GM12878 (cell line): Measurements from ENCODE around the gene PSMA7. TPM values are rescaled to one million over a fixed set of nuclear protein-coding genes. Genes with fewer than 3 reads are reported as not detected.
A peak's percentile ranks its signal among the peaks of the same experiment; 100 is the strongest.

Experiments
- ATAC-seq: fragments of 200-7000 bp; cut with Tn5 transposase; 3 replicates; pipeline ENCODE4 v1.9.1; 2020; ENCODE audit warnings: mild to moderate bottlenecking, moderate library complexity
- BruUV-seq: library from RNA; stranded (reverse); fragments of 400-500 nt; replicated peaks from 2 replicates; lab custom pipeline; 2021; lab: Mats Ljungman, UMichigan
- CTCF ChIA-PET: fragments of 300-600 bp; sonication (Branson Sonifier 250); formaldehyde crosslinking; extraction: SDS; loops from one replicate; lab custom pipeline; 2021; ENCODE audit warnings: inconsistent platforms; lab: Yijun Ruan, JAX
- POLR2A ChIA-PET: fragments of 350-600 bp; formaldehyde crosslinking; extraction: SDS; loops from one replicate; lab custom pipeline; 2021; ENCODE audit warnings: inconsistent platforms; lab: Charles Lee
- RAD21 ChIA-PET: fragments of 300-600 bp; sonication (Branson Sonifier 250); formaldehyde crosslinking; loops from one replicate; lab custom pipeline; 2023; ENCODE audit warnings: antibody characterized with exemption; ENCODE audit not compliant: unreplicated experiment; lab: Charles Lee
- SMC1A ChIA-PET: fragments of 300-600 bp; sonication (Branson Sonifier 250); formaldehyde crosslinking; loops from one replicate; lab custom pipeline; 2023; ENCODE audit not compliant: unreplicated experiment, uncharacterized antibody; lab: Charles Lee
- DNase-seq: peaks from one replicate; pipeline ENCODE4 v3.0.0-alpha.2; 2011; ENCODE audit warnings: low read depth, low spot score
- FAIRE-seq: peaks from 3 replicates; lab custom pipeline; 2011; peaks lifted over from hg19 to GRCh38; lab: Jason Lieb, UNC
- H2AFZ ChIP-seq: 2 replicates; pipeline ENCODE4 v1.6.0; 2011; ENCODE audit warnings: low read depth, low read length, control low read depth; ENCODE audit not compliant: control insufficient read depth
- H3K27ac ChIP-seq: 2 replicates; pipeline ENCODE4 v1.5.1; 2011; ENCODE audit warnings: control low read depth; ENCODE audit not compliant: control insufficient read depth, insufficient read depth
- H3K27me3 ChIP-seq, 2 experiments: replicated peaks in 1 of 2; 2 replicates each; pipeline versions ENCODE4 v1.6.0 to v1.6.1; 2011; ENCODE audit warnings: low read length in 1 of 2; ENCODE audit not compliant: control insufficient read depth in 2 of 2, insufficient read depth in 2 of 2
- H3K36me3 ChIP-seq, 2 experiments: 2 replicates each; pipeline ENCODE4 v1.5.1; 2011; ENCODE audit warnings: low read length in 1 of 2; ENCODE audit not compliant: control insufficient read depth in 2 of 2, insufficient read depth in 2 of 2
- H3K4me1 ChIP-seq: 2 replicates; pipeline ENCODE4 v1.6.1; 2011; ENCODE audit warnings: mild to moderate bottlenecking, low read length, moderate library complexity, mixed read lengths; ENCODE audit not compliant: control insufficient read depth, insufficient read depth
- H3K4me2 ChIP-seq: 2 replicates; pipeline ENCODE4 v1.6.0; 2011; ENCODE audit warnings: control low read depth; ENCODE audit not compliant: control insufficient read depth, insufficient read depth
- H3K4me3 ChIP-seq: fragments of 200-600 bp; sonication (generic); 2 replicates; pipeline ENCODE4 v1.5.1; 2016
- H3K79me2 ChIP-seq: 2 replicates; pipeline ENCODE4 v1.6.0; 2011; ENCODE audit warnings: low read length; ENCODE audit not compliant: control insufficient read depth, insufficient read depth
- H3K9ac ChIP-seq: 2 replicates; pipeline ENCODE4 v1.8.0; 2011; ENCODE audit warnings: low read length, control low read depth, mixed read lengths; ENCODE audit not compliant: control insufficient read depth, insufficient read depth
- H3K9me3 ChIP-seq: replicated peaks from 3 replicates; pipeline ENCODE4 v1.5.1; 2011; ENCODE audit warnings: mild to moderate bottlenecking, low read length; ENCODE audit not compliant: control insufficient read depth, insufficient read depth
- H4K20me1 ChIP-seq: 2 replicates; pipeline ENCODE4 v1.6.0; 2011; ENCODE audit not compliant: control insufficient read depth, insufficient read depth
- BRCA1 ChIP-seq: IDR thresholded peaks from 2 replicates; pipeline ENCODE4 v1.6.1; 2011; ENCODE audit warnings: low read depth, low read length, improper control_type of control experiment
- MAX ChIP-seq: IDR thresholded peaks from 2 replicates; pipeline ENCODE4 v1.6.1; 2012; ENCODE audit warnings: low read depth, low read length, improper control_type of control experiment
- MXI1 ChIP-seq: fragments of 150-350 bp; IDR thresholded peaks from 2 replicates; pipeline ENCODE4 v1.6.1; 2011; ENCODE audit warnings: low read depth, mild to moderate bottlenecking, inconsistent platforms, low read length, improper control_type of control experiment
- SMC3 ChIP-seq: IDR thresholded peaks from 2 replicates; pipeline ENCODE4 v1.6.1; 2011; ENCODE audit warnings: low read length, improper control_type of control experiment, borderline replicate concordance
- YY1 ChIP-seq: IDR thresholded peaks from 2 replicates; pipeline ENCODE4 v1.6.1; 2011; ENCODE audit warnings: low read depth, mild to moderate bottlenecking, low read length
- ZBTB40 ChIP-seq: fragments of 450-650 bp; IDR thresholded peaks from 2 replicates; pipeline ENCODE4 v1.6.1; 2016; ENCODE audit warnings: mild to moderate bottlenecking, moderate library complexity, borderline replicate concordance
- WGBS: methylation state at CpG from one replicate; pipeline ENCODE4 v1.1.6; 2016; ENCODE audit warnings: low lambda C conversion rate; ENCODE audit not compliant: insufficient replicate concordance, insufficient coverage; ENCODE audit errors: missing lambda C conversion rate; 5-methylcytosine and 5-hydroxymethylcytosine counted together
- in situ Hi-C: fragments of 300-500 bp; cut with MboI; formaldehyde crosslinking; loops from 9 replicates; pipeline ENCODE4 v1.14.3; 2018; ENCODE audit warnings: mixed read lengths
- intact Hi-C: fragments of 100-400 bp; cut with micrococcal nuclease; formaldehyde crosslinking; loops from one replicate; pipeline ENCODE4 v1.14.2; 2022; ENCODE audit not compliant: unreplicated experiment
- polyA plus RNA-seq, 11 experiments: library from polyadenylated mRNA; depleted of rRNA in 4 of 11; unstranded in 6 of 11; stranded (reverse) in 5 of 11; fragments of >200 nt; fragmentation: Nextera tagmentation in 4 of 11; fragmentation: Illumina TruSeq in 1 of 11; extraction: Ambion mirVana in 4 of 11; extraction: Trizol in 1 of 11; gene quantifications; 1 replicate in 1 of 11; 2 replicates in 10 of 11; pipeline versions ENCODE4 v1.2.1 to v1.2.3, GENCODE V29; 2011 to 2016; ENCODE audit warnings: inconsistent platforms in 2 of 11, missing spikeins in 2 of 11, low read depth in 1 of 11
- total RNA-seq, 4 experiments: library from RNA; depleted of rRNA in 3 of 4; stranded (reverse); fragments of >200 nt in 3 of 4; fragmentation: Illumina TruSeq in 1 of 4; extraction: Trizol in 1 of 4; gene quantifications; 2 replicates each; pipeline versions ENCODE4 v1.2.1 to v1.2.3, GENCODE V29; 2013 to 2021
- TF ChIP-seq, protein P1 (sequence below), 3 experiments: IDR thresholded peaks in 2 of 3; conservative IDR thresholded peaks in 1 of 3; 2 replicates each; pipeline ENCODE4 v1.5.1; 2011; ENCODE audit warnings: low read depth in 3 of 3, low read length in 3 of 3, mild to moderate bottlenecking in 3 of 3, control low read depth in 2 of 3, moderate library complexity in 2 of 3, inconsistent platforms in 1 of 3, mixed read lengths in 1 of 3; ENCODE audit not compliant: control insufficient read depth in 2 of 3, insufficient read depth in 1 of 3; ENCODE audit errors: extremely low read depth in 1 of 3

PSMA7 gene
- total and polyA plus RNA-seq, 10 of the 15 experiments (the other 5 are each of a cell fraction or from before 2014, with no cell fraction given) = 216 to 857 (median 368) TPM

DNA sequence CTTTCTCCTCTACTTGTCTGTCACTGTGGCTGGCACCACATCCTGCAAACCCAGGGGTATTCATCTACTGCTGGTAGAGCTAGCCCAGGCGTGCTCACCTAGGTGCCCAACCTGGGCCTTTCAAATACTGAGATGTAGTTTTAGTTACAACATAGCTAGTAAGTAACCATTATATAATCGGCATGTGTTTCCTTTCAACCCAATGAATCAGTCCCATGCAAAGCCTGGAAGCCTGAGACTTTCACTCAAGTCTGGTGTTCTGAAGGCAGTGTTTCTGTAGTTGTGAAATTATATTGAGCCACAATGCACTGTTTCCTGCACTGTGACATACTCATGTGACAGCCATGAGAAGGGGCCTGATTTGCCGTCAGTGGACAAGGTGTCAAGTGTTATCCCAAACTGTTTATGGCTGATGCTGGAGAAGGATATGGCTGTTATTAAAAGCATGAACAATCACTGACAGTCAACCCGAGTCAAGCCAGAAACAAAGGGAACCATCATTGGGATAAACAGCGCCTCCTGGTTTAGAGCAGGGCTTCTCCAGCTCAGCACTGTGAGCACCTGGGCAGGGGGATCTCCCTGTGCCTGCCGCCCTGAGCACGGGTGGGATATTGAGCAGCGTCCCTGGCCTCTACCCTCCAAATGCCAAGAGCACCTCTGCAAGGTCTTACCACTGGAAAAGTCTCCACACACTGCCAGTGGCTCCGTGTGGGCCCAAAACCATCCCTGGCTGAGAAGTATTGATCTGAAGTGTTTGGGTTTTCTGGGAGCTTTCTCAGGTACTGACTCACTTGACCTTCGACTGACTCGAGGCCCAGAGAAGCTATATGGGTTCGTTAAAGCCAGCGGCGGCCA lies 1.6 kb downstream of the PSMA7 start:
- H3K4me2 ChIP-seq = peak overlapping the region; percentile 95
- DNase-seq = no peak
- H3K36me3 ChIP-seq = peaks cover 25 to 37% of the 10 kb centered on the region in 2 experiments
- ChIA-PET POLR2A (interaction anchor here (0.6 to 1.7 kb wide), 5 partner anchors 14 to 51 kb away, joined by 3 to 8 read pairs (median 4); no protein-coding TSS in a partner anchor), CTCF (interaction anchor here (0.9 to 1.8 kb wide), 7 partner anchors 9 to 133 kb away, joined by 3 to 26 read pairs (median 5); partner anchors contain the start of gene LSM14B), RAD21 (interaction anchor here (0.8 to 1.9 kb wide), 3 partner anchors 20 to 131 kb away, joined by 3 to 16 read pairs (median 7); partner anchors contain the start of gene LSM14B), SMC1A (interaction anchor here (0.5 to 2.0 kb wide), 5 partner anchors 14 to 1488 kb away, joined by 4 to 14 read pairs (median 6); no protein-coding TSS in a partner anchor)
- H4K20me1 ChIP-seq = peaks cover 16% of the 10 kb centered on the region
- peak overlapping the region; percentile 93 for H3K4me3 ChIP-seq
- intact Hi-C loops (loop anchor here (2.0 to 5.0 kb wide), 2 partner anchors 19 to 79 kb away; partner anchors contain the start of gene LSM14B), in situ Hi-C loops (no loop called here)
- H3K27me3 ChIP-seq = no peaks in the 10 kb centered on the region
- peak overlapping the region; percentile 90 for H3K9ac ChIP-seq
- H3K27ac ChIP-seq = peak overlapping the region; percentile 80
- FAIRE-seq = peak; percentile 78
- no TSS peak for BruUV-seq
- 10% methylated on average over 14 of the region's 14 CpGs for WGBS
- peak; percentile 44 for ATAC-seq
- no peak overlapping the region for H2AFZ ChIP-seq
- H3K9me3 ChIP-seq = no peaks in the 10 kb centered on the region
- peaks cover 71% of the 10 kb centered on the region for H3K79me2 ChIP-seq
- peaks cover 12% of the 10 kb centered on the region for H3K4me1 ChIP-seq
- TF ChIP-seq YY1 (0 out of 2 replicates have a peak, but pooled peaks have one; percentile 28), ZBTB40 (no peak), MAX (peak; percentile 19; the same call in 1 of the 2 replicates), MXI1 (0 out of 2 replicates have a peak, but pooled peaks have one; percentile 49), BRCA1 (no peak), SMC3 (peak; percentile 30; the same call in 1 of the 2 replicates)
- TF ChIP-seq, protein P1, sequence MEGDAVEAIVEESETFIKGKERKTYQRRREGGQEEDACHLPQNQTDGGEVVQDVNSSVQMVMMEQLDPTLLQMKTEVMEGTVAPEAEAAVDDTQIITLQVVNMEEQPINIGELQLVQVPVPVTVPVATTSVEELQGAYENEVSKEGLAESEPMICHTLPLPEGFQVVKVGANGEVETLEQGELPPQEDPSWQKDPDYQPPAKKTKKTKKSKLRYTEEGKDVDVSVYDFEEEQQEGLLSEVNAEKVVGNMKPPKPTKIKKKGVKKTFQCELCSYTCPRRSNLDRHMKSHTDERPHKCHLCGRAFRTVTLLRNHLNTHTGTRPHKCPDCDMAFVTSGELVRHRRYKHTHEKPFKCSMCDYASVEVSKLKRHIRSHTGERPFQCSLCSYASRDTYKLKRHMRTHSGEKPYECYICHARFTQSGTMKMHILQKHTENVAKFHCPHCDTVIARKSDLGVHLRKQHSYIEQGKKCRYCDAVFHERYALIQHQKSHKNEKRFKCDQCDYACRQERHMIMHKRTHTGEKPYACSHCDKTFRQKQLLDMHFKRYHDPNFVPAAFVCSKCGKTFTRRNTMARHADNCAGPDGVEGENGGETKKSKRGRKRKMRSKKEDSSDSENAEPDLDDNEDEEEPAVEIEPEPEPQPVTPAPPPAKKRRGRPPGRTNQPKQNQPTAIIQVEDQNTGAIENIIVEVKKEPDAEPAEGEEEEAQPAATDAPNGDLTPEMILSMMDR (IDR thresholded peaks at IDR 0.05 in 2 of 3, conservative IDR thresholded peaks at IDR 0.05 in 1 of 3; ENCODE audit: control insufficient read depth in 2 of 3, extremely low read depth in 1 of 3, insufficient read depth in 1 of 3, low read depth in 3 of 3, low read length in 3 of 3) = peak; percentile 23 to 59 (median 48); a peak in 5 of 6 replicates
